ENCODE measurements around the gene CCDC78. TPM values are rescaled to one million over a fixed set of nuclear protein-coding genes. Genes with fewer than 3 reads are reported as not detected.

The CCDC78 gene
- total RNA-seq, 1 donor: 2.2 TPM

GRCh38 chr16:726188-726437 is 130 bp downstream of the CCDC78 start:
- no peak overlapping the region for H3K4me2 ChIP-seq (ENCODE audit: insufficient read depth, low read length)

GRCh38 chr16:725463-726187 is 618 bp downstream of the CCDC78 start:
- no peaks in the 10 kb centered on the region for H3K79me2 ChIP-seq (ENCODE audit: insufficient read depth, low read length)
- DNase-seq (ENCODE audit: insufficient read length, low spot score, missing footprints): no peak
- H2AFZ ChIP-seq (ENCODE audit: low read length): no peak overlapping the region
- H3K27ac ChIP-seq (ENCODE audit: low read depth, low read length): no peak overlapping the region
- H3K27me3 ChIP-seq (ENCODE audit: insufficient read depth, low read length): no peaks in the 10 kb centered on the region
- no peaks in the 10 kb centered on the region for H3K9me3 ChIP-seq (ENCODE audit: low read depth, low read length)
- peaks cover 7% of the 10 kb centered on the region for H4K20me1 ChIP-seq (ENCODE audit: insufficient read depth, low read length)
- no peaks in the 10 kb centered on the region for H3K36me3 ChIP-seq (ENCODE audit: insufficient read depth, low read length)
- H3K4me1 ChIP-seq (ENCODE audit: insufficient read depth, low read length): peaks cover 8% of the 10 kb centered on the region
- H3K4me3 ChIP-seq (ENCODE audit: insufficient read depth, low read length): no peak overlapping the region
- no peak overlapping the region for H3K4me2 ChIP-seq (ENCODE audit: insufficient read depth, low read length)
- TF ChIP-seq CTCF (IDR thresholded peaks at IDR 0.05; ENCODE audit: extremely low read depth, low read depth, low read length): no peak

More at GRCh38 chr16:726188-726437, 130 bp downstream of the CCDC78 start:
- Histone ChIP-seq H3K27ac (ENCODE audit: low read depth, low read length) (no peak overlapping the region), H3K36me3 (ENCODE audit: insufficient read depth, low read length) (no peaks in the 10 kb centered on the region), H3K9me3 (ENCODE audit: low read depth, low read length) (no peaks in the 10 kb centered on the region), H4K20me1 (ENCODE audit: insufficient read depth, low read length) (peaks cover 7% of the 10 kb centered on the region), H2AFZ (ENCODE audit: low read length) (no peak overlapping the region), H3K27me3 (ENCODE audit: insufficient read depth, low read length) (no peaks in the 10 kb centered on the region), H3K4me1 (ENCODE audit: insufficient read depth, low read length) (peaks cover 8% of the 10 kb centered on the region), H3K4me3 (ENCODE audit: insufficient read depth, low read length) (no peak overlapping the region), H3K79me2 (ENCODE audit: insufficient read depth, low read length) (no peaks in the 10 kb centered on the region)
- no peak for DNase-seq (ENCODE audit: insufficient read length, low spot score, missing footprints)
- TF ChIP-seq CTCF (IDR thresholded peaks at IDR 0.05; ENCODE audit: extremely low read depth, low read depth, low read length): no peak

GRCh38 chr16:725041-725376 is 1.2 kb downstream of the CCDC78 start:
- no peak overlapping the region for H3K27ac ChIP-seq (ENCODE audit: low read depth, low read length)
- DNase-seq (ENCODE audit: insufficient read length, low spot score, missing footprints): no peak
- no peak for TF ChIP-seq CTCF (IDR thresholded peaks at IDR 0.05; ENCODE audit: extremely low read depth, low read depth, low read length)
- no peak overlapping the region for H3K4me3 ChIP-seq (ENCODE audit: insufficient read depth, low read length)
- no peaks in the 10 kb centered on the region for H3K9me3 ChIP-seq (ENCODE audit: low read depth, low read length)
- no peak overlapping the region for H2AFZ ChIP-seq (ENCODE audit: low read length)
- peaks cover 14% of the 10 kb centered on the region for H3K4me1 ChIP-seq (ENCODE audit: insufficient read depth, low read length)
- no peaks in the 10 kb centered on the region for H3K36me3 ChIP-seq (ENCODE audit: insufficient read depth, low read length)
- peaks cover 7% of the 10 kb centered on the region for H4K20me1 ChIP-seq (ENCODE audit: insufficient read depth, low read length)
- H3K79me2 ChIP-seq (ENCODE audit: insufficient read depth, low read length): no peaks in the 10 kb centered on the region
- H3K4me2 ChIP-seq (ENCODE audit: insufficient read depth, low read length): no peak overlapping the region
- H3K27me3 ChIP-seq (ENCODE audit: insufficient read depth, low read length): no peaks in the 10 kb centered on the region

- Histone ChIP-seq H3K36me3 (ENCODE audit: insufficient read depth, low read length) (no peaks in the 10 kb centered on the region), H3K27ac (ENCODE audit: low read depth, low read length) (no peak overlapping the region), H3K27me3 (ENCODE audit: insufficient read depth, low read length) (no peaks in the 10 kb centered on the region), H3K4me1 (ENCODE audit: insufficient read depth, low read length) (peaks cover 16% of the 10 kb centered on the region), H3K4me3 (ENCODE audit: insufficient read depth, low read length) (no peak overlapping the region), H4K20me1 (ENCODE audit: insufficient read depth, low read length) (peaks cover 7% of the 10 kb centered on the region), H3K9me3 (ENCODE audit: low read depth, low read length) (no peaks in the 10 kb centered on the region), H2AFZ (ENCODE audit: low read length) (no peak overlapping the region), H3K79me2 (ENCODE audit: insufficient read depth, low read length) (no peaks in the 10 kb centered on the region), H3K4me2 (ENCODE audit: insufficient read depth, low read length) (no peak overlapping the region)
- TF ChIP-seq CTCF (IDR thresholded peaks at IDR 0.05; ENCODE audit: extremely low read depth, low read depth, low read length): no peak
- no peak for DNase-seq (ENCODE audit: insufficient read length, low spot score, missing footprints)
These were observed 1.8 kb downstream of the CCDC78 start for GRCh38 chr16:724188-725040.
